Transverse colon (tissue), 4 donors: ENCODE results near the gene SHE. TPM values are rescaled to one million over a fixed set of nuclear protein-coding genes. Genes with fewer than 3 reads are reported as not detected.

Source experiments
- DNase-seq: peaks from one replicate; pipeline ENCODE4 v3.0.0-alpha.2; 2019
- H3K27ac ChIP-seq, 4 donors: fragments of 200-600 bp; sonication (generic); 2 replicates each; pipeline ENCODE4 v1.5.1; 2016 to 2018; ENCODE audit warnings: inconsistent platforms in 4 of 4
- H3K27me3 ChIP-seq: fragments of 200-600 bp; sonication (generic); 2 replicates; pipeline ENCODE4 v1.5.1; 2017; ENCODE audit warnings: inconsistent platforms
- H3K36me3 ChIP-seq, 4 donors: fragments of 200-600 bp; sonication (generic); 2 replicates each; pipeline ENCODE4 v1.5.1; 2017 to 2019; ENCODE audit warnings: inconsistent platforms in 4 of 4
- H3K4me1 ChIP-seq, 4 donors: fragments of 200-600 bp; sonication (generic); 2 replicates each; pipeline ENCODE4 v1.5.1; 2017 to 2020; ENCODE audit warnings: inconsistent platforms in 4 of 4
- H3K4me3 ChIP-seq, 4 donors: fragments of 200-600 bp; sonication (generic); 1 replicate in 1 of 4; 2 replicates in 3 of 4; pipeline versions ENCODE4 v1.5.1 to v1.6.1; 2017 to 2019; ENCODE audit warnings: inconsistent platforms in 4 of 4
- H3K9me3 ChIP-seq, 2 donors: fragments of 200-600 bp; sonication (generic); 2 replicates each; pipeline ENCODE4 v1.5.1; 2017 to 2019; ENCODE audit warnings: inconsistent platforms in 2 of 2
- EP300 ChIP-seq: sonication (generic); formaldehyde crosslinking; IDR thresholded peaks from one replicate; pipeline ENCODE4 v1.6.1; 2017; ENCODE audit warnings: antibody characterized with exemption, low read depth
- POLR2A ChIP-seq: fragments of 450-650 bp; IDR thresholded peaks from one replicate; pipeline ENCODE4 v1.6.1; 2016; ENCODE audit warnings: antibody characterized with exemption, mild to moderate bottlenecking, moderate library complexity
- POLR2AphosphoS5 ChIP-seq, 3 donors: sonication (generic); formaldehyde crosslinking; IDR thresholded peaks; one replicate each; pipeline ENCODE4 v1.6.1; 2016; ENCODE audit warnings: antibody characterized with exemption in 3 of 3
- WGBS, 2 donors: methylation state at CpG; one replicate each; pipeline ENCODE4 v1.1.5; 2018; ENCODE audit warnings: low coverage in 1 of 2; 5-methylcytosine and 5-hydroxymethylcytosine counted together
- in situ Hi-C, 4 donors: fragments of 200-750 bp; cut with MboI; loops; one replicate each; pipeline versions ENCODE4 v1.15.0 to v1.15.1; 2017; ENCODE audit warnings: low sequenced_read_pairs in 3 of 4, low pct_ligation_motif_present in 1 of 4, low pct_unique_long_range_greater_than_20kb in 1 of 4
- intact Hi-C: fragments of 100-400 bp; cut with DNase I; formaldehyde crosslinking; loops from one replicate; pipeline ENCODE4 v1.15.1; 2023; ENCODE audit warnings: low total_unique reads
- total RNA-seq, 4 donors: library from RNA; depleted of rRNA; stranded (reverse); fragments of >200 nt; gene quantifications; one replicate each; pipeline ENCODE4 v1.1.0, GENCODE V29; 2016
- TF ChIP-seq, protein P1 (sequence below), 5 experiments: fragments of 200-600 bp in 3 of 5; fragments of 450-650 bp in 2 of 5; sonication (generic) in 3 of 5; IDR thresholded peaks; 1 replicate in 2 of 5; 2 replicates in 3 of 5; pipeline ENCODE4 v1.5.1; 2016 to 2017; ENCODE audit warnings: antibody characterized with exemption in 5 of 5, inconsistent platforms in 3 of 5, mild to moderate bottlenecking in 2 of 5, moderate library complexity in 1 of 5

The SHE gene
- total RNA-seq, 4 donors from 2014 or later, result 5.2 to 15.0 (median 6.7) TPM

DNA sequence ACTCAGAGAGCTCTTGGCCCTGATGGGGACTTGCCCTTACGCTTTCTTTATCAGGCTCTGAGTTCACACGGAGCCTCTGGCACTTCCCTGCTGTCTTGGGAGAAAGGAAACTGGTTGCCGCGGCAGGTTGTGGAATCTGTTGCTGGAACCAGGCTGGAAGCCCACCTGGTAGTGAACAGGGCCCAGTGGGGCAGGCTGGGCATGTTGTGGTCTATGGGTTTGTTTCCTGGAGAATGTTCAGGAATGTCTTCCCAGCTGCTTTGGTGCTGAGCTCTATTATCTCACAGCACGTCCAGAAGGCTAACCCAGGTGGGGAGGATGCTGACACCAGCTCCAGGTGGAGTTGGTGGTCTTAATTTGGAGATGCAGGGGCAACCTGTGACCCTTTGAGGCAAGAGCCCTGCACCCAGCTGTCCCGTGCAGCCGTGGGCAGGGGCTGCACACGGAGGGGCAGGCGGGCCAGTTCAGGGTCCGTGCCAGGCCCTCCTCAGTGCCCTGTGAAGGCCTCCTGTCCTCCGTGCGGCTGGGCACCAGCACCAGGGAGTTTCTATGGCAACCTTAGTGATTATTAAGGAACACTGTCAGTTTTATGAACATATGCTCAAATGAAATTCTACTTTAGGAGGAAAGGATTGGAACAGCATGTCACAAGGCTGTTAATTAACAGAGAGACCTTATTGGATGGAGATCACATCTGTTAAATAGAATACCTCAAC lies 33.5 kb downstream of the SHE start:
- no peak overlapping the region for H3K27ac ChIP-seq
- TF ChIP-seq EP300, result no peak
- TF ChIP-seq POLR2AphosphoS5 (IDR thresholded peaks at IDR 0.05), result no peak
- TF ChIP-seq POLR2A, result no peak
- TF ChIP-seq, protein P1, sequence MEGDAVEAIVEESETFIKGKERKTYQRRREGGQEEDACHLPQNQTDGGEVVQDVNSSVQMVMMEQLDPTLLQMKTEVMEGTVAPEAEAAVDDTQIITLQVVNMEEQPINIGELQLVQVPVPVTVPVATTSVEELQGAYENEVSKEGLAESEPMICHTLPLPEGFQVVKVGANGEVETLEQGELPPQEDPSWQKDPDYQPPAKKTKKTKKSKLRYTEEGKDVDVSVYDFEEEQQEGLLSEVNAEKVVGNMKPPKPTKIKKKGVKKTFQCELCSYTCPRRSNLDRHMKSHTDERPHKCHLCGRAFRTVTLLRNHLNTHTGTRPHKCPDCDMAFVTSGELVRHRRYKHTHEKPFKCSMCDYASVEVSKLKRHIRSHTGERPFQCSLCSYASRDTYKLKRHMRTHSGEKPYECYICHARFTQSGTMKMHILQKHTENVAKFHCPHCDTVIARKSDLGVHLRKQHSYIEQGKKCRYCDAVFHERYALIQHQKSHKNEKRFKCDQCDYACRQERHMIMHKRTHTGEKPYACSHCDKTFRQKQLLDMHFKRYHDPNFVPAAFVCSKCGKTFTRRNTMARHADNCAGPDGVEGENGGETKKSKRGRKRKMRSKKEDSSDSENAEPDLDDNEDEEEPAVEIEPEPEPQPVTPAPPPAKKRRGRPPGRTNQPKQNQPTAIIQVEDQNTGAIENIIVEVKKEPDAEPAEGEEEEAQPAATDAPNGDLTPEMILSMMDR (IDR thresholded peaks at IDR 0.05), result no peak
- H3K36me3 ChIP-seq, result no peaks in the 10 kb centered on the region
- H3K4me1 ChIP-seq, result peaks cover 0 to 65% (median 16%) of the 10 kb centered on the region in 4 donors
- DNase-seq, result no peak
- no peaks in the 10 kb centered on the region for H3K9me3 ChIP-seq
- WGBS, 2 donors, result 82% methylated on average over 12 of the region's 12 CpGs; no CpG with 5 or more reads in 1 of the 2 donors
- intact Hi-C loops, result no loop called here
- H3K27me3 ChIP-seq, result no peaks in the 10 kb centered on the region
- in situ Hi-C loops, result no loop called here
- no peak overlapping the region for H3K4me3 ChIP-seq

DNA sequence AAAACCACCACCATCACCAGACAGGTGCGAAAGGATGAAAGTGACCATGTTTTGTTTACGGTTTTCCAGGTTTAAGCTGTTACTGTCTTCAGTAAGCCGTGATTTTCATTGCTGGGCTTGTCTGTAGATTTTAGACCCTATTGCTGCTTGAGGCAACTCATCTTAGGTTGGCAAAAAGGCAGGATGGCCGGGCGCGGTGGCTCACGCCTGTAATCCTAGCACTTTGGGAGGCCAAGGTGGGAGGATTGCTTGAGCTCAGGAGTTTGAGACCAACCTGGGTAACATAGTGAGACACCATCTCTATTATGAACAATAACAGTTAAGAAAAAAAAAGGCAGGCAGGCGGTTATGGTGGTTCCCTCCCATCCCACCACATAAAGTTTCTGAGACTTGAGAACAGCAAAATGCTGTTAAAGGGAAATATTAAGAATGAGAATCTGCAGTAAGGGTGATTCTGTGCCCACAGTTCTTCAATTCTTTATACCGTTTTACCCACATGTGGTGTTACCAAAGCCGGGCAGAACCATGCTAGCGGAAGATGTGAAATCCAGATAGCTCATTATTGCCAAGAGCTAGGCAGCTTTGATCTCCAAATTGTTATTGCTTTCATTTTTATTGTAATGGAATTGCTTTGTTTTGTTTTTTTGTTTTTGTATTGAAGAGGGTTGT lies 34.6 kb downstream of the SHE start:
- Histone ChIP-seq H3K4me3 (no peak overlapping the region), H3K36me3 (no peaks in the 10 kb centered on the region), H3K9me3 (no peaks in the 10 kb centered on the region), H3K4me1 (peaks cover 0 to 74% (median 24%) of the 10 kb centered on the region in 4 donors), H3K27me3 (no peaks in the 10 kb centered on the region), H3K27ac (no peak overlapping the region)
- TF ChIP-seq EP300, result no peak
- TF ChIP-seq POLR2AphosphoS5 (IDR thresholded peaks at IDR 0.05), result no peak
- TF ChIP-seq, protein P1 (IDR thresholded peaks at IDR 0.05), result no peak
- TF ChIP-seq POLR2A, result no peak
- intact Hi-C loops, result no loop called here
- WGBS, 2 donors, result 87% methylated on average over 3 to 11 of the region's 11 CpGs
- DNase-seq, result no peak
- in situ Hi-C loops, result no loop called here

DNA sequence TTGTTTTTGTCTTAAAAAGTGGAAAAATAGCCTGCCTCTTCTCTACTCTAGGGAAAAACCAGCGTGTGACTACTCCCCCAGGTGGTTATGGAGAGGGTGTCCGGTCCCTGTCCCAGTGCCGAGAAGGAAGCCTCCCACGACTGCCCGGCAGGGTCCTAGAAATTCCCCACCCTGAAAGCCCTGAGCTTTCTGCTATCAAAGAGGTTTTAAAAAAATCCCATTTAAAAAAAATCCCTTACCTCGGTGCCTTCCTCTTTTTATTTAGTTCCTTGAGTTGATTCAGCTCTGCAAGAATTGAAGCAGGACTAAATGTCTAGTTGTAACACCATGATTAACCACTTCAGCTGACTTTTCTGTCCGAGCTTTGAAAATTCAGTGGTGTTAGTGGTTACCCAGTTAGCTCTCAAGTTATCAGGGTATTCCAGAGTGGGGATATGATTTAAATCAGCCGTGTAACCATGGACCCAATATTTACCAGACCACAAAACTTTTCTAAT lies 35.2 kb downstream of the SHE start:
- Histone ChIP-seq H3K36me3 (no peaks in the 10 kb centered on the region), H3K27me3 (no peaks in the 10 kb centered on the region), H3K4me3 (no peak overlapping the region), H3K9me3 (no peaks in the 10 kb centered on the region), H3K27ac (peak overlapping the region in 3 of 4 donors; percentile 11 to 30 (median 22)), H3K4me1 (peaks cover 0 to 78% (median 25%) of the 10 kb centered on the region in 4 donors)
- intact Hi-C loops, result no loop called here
- WGBS, 2 donors, result 58 to 59% methylated on average over 8 of the region's 8 CpGs
- no peak for DNase-seq
- in situ Hi-C loops, result no loop called here
- TF ChIP-seq, protein P1 (IDR thresholded peaks at IDR 0.05), result peak in 3 of 5 experiments; percentile 4 to 20 (median 7)
- TF ChIP-seq POLR2A, result no peak
- TF ChIP-seq EP300, result no peak

DNA sequence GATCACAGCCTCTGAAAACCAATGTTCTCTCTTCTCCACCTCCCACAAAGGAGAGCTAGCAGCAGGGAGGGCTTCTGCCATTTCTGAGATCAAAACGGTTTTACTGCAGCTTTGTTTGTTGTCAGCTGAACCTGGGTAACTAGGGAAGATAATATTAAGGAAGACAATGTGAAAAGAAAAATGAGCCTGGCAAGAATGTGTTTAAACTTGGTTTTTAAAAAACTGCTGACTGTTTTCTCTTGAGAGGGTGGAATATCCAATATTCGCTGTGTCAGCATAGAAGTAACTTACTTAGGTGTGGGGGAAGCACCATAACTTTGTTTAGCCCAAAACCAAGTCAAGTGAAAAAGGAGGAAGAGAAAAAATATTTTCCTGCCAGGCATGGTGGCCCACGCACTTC lies 36.0 kb downstream of the SHE start:
- peak overlapping the region in 1 of 4 donors; percentile 30 for H3K27ac ChIP-seq
- H3K9me3 ChIP-seq, result no peaks in the 10 kb centered on the region
- TF ChIP-seq, protein P1 (IDR thresholded peaks at IDR 0.05), result no peak
- TF ChIP-seq EP300 (no peak), POLR2AphosphoS5 (IDR thresholded peaks at IDR 0.05) (no peak), POLR2A (no peak)
- in situ Hi-C loops (no loop called here), intact Hi-C loops (no loop called here)
- no peak overlapping the region for H3K4me3 ChIP-seq
- H3K4me1 ChIP-seq, result peaks cover 0 to 71% (median 25%) of the 10 kb centered on the region in 4 donors
- H3K27me3 ChIP-seq, result no peaks in the 10 kb centered on the region
- WGBS, 2 donors, result 64 to 75% methylated on average over 3 of the region's 3 CpGs
- H3K36me3 ChIP-seq, result no peaks in the 10 kb centered on the region
- DNase-seq, result no peak
